SK-N-SH (cell line): Measurements from ENCODE around the gene SH2D3C. TPM values are rescaled to one million over a fixed set of nuclear protein-coding genes. Genes with fewer than 3 reads are reported as not detected.

Experiments
- CTCF ChIA-PET: fragments of 300-600, 350-600 bp; formaldehyde crosslinking; extraction: SDS; loops from one replicate; lab custom pipeline; 2021; lab: Yijun Ruan, JAX
- POLR2A ChIA-PET: fragments of 350-600 bp; sonication (Branson Sonifier 250); formaldehyde crosslinking; extraction: SDS; loops from one replicate; lab custom pipeline; 2020; ENCODE audit warnings: antibody characterized with exemption, inconsistent platforms; lab: Yijun Ruan, JAX
- DNase-seq: peaks from one replicate; pipeline ENCODE4 v3.0.0; 2012
- H2AFZ ChIP-seq: fragments of 200-600 bp; sonication (generic); 2 replicates; pipeline ENCODE4 v1.8.1; 2016; ENCODE audit warnings: antibody characterized with exemption, mild to moderate bottlenecking, low read depth
- H3F3A ChIP-seq: fragments of 200-600 bp; sonication (generic); replicated peaks from 2 replicates; pipeline ENCODE3; 2016; ENCODE audit warnings: antibody characterized with exemption, mild to moderate bottlenecking; ENCODE audit not compliant: insufficient read depth
- H3K27ac ChIP-seq, 2 experiments: fragments of 200-500 bp in 1 of 2; fragments of 200-600 bp in 1 of 2; sonication (Bioruptor generic) in 1 of 2; sonication (generic), shearing (Covaris generic) in 1 of 2; 2 replicates each; pipeline versions ENCODE4 v1.5.1 to v1.6.1; 2014 to 2016; ENCODE audit warnings: low read depth in 2 of 2, inconsistent platforms in 1 of 2, low read length in 1 of 2, mild to moderate bottlenecking in 1 of 2, mixed read lengths in 1 of 2
- H3K27me3 ChIP-seq: fragments of 200-600 bp; sonication (generic), shearing (Covaris generic); 2 replicates; pipeline ENCODE4 v1.6.1; 2016; ENCODE audit warnings: mixed run types; ENCODE audit not compliant: insufficient read depth
- H3K36me3 ChIP-seq, 2 experiments: fragments of 200-500 bp in 1 of 2; fragments of 200-600 bp in 1 of 2; sonication (Bioruptor generic) in 1 of 2; sonication (generic) in 1 of 2; replicated peaks in 1 of 2; 2 replicates each; pipeline versions ENCODE3 to v1.5.1; 2014 to 2016; ENCODE audit warnings: low read length in 1 of 2, mild to moderate bottlenecking in 1 of 2; ENCODE audit not compliant: insufficient read depth in 2 of 2, control insufficient read depth in 1 of 2
- H3K4me1 ChIP-seq, 2 experiments: fragments of 200-500 bp in 1 of 2; fragments of 200-600 bp in 1 of 2; sonication (Bioruptor generic) in 1 of 2; sonication (generic), shearing (Covaris generic) in 1 of 2; 2 replicates each; pipeline versions ENCODE4 v1.5.1 to v1.6.1; 2014 to 2016; ENCODE audit warnings: low read depth in 1 of 2, low read length in 1 of 2, mixed run types in 1 of 2; ENCODE audit not compliant: insufficient read depth in 2 of 2, control insufficient read depth in 1 of 2
- H3K4me2 ChIP-seq: fragments of 200-600 bp; sonication (generic), shearing (Covaris generic); 2 replicates; pipeline ENCODE4 v1.6.1; 2017; ENCODE audit warnings: mixed run types
- H3K4me3 ChIP-seq, 2 experiments: fragments of 200-500 bp in 1 of 2; fragments of 200-600 bp in 1 of 2; sonication (Bioruptor generic) in 1 of 2; sonication (generic), shearing (Covaris generic) in 1 of 2; 2 replicates each; pipeline versions ENCODE4 v1.5.1 to v1.8.1; 2014 to 2016; ENCODE audit warnings: low read depth in 2 of 2, inconsistent platforms in 1 of 2, low read length in 1 of 2, mild to moderate bottlenecking in 1 of 2, mixed read lengths in 1 of 2, moderate library complexity in 1 of 2
- H3K79me2 ChIP-seq: fragments of 200-600 bp; sonication (generic); 2 replicates; pipeline ENCODE4 v1.8.1; 2017; ENCODE audit warnings: mild to moderate bottlenecking; ENCODE audit not compliant: insufficient read depth
- H3K9ac ChIP-seq: fragments of 200-600 bp; sonication (generic); 2 replicates; pipeline ENCODE4 v1.6.1; 2017; ENCODE audit warnings: mixed run types
- H3K9me2 ChIP-seq: fragments of 200-600 bp; sonication (generic); 2 replicates; pipeline ENCODE4 v1.6.1; 2017; ENCODE audit warnings: mixed run types
- H3K9me3 ChIP-seq: fragments of 200-600 bp; sonication (generic); 2 replicates; pipeline ENCODE4 v1.6.1; 2017; ENCODE audit warnings: mixed run types, mild to moderate bottlenecking, moderate library complexity
- H4K20me1 ChIP-seq: fragments of 200-600 bp; sonication (generic); 2 replicates; pipeline ENCODE4 v1.6.1; 2017; ENCODE audit warnings: mild to moderate bottlenecking, mixed run types; ENCODE audit not compliant: insufficient read depth
- CHD2 ChIP-seq: fragments of 150-350 bp; IDR thresholded peaks from 2 replicates; pipeline ENCODE4 v1.6.1; 2018; ENCODE audit warnings: low read length; ENCODE audit not compliant: partially characterized antibody
- FOSL2 ChIP-seq: IDR thresholded peaks from 2 replicates; pipeline ENCODE4 v1.4.0; 2012; ENCODE audit warnings: low read depth, mild to moderate bottlenecking, moderate library complexity, borderline replicate concordance
- FOXJ3 ChIP-seq: sonication (generic); formaldehyde crosslinking; IDR thresholded peaks from 2 replicates; pipeline ENCODE4 v1.5.1; 2020; ENCODE audit warnings: mild to moderate bottlenecking, missing genetic modification reagents
- GATA2 ChIP-seq: sonication (generic); formaldehyde crosslinking; IDR thresholded peaks from 2 replicates; pipeline ENCODE4 v1.5.0; 2020; ENCODE audit warnings: mild to moderate bottlenecking, missing genetic modification reagents
- JUND ChIP-seq: IDR thresholded peaks from 2 replicates; pipeline ENCODE4 v1.4.0; 2012
- MXI1 ChIP-seq: IDR thresholded peaks from 2 replicates; pipeline ENCODE4 v1.6.1; 2012; ENCODE audit warnings: mild to moderate bottlenecking, low read depth, low read length, improper control_type of control experiment
- NFIC ChIP-seq: IDR thresholded peaks from 2 replicates; pipeline ENCODE4 v1.4.0; 2012; ENCODE audit warnings: borderline replicate concordance
- NRF1 ChIP-seq: IDR thresholded peaks from 2 replicates; pipeline ENCODE4 v1.6.1; 2012; ENCODE audit warnings: low read depth, mild to moderate bottlenecking, low read length
- POLR2AphosphoS5 ChIP-seq: IDR thresholded peaks from 2 replicates; pipeline ENCODE4 v1.6.1; 2012; ENCODE audit warnings: low read depth, low read length
- RAD21 ChIP-seq: IDR thresholded peaks from 2 replicates; pipeline ENCODE4 v1.6.1; 2012; ENCODE audit warnings: mild to moderate bottlenecking, low read length
- RCOR1 ChIP-seq: fragments of 150-350 bp; IDR thresholded peaks from 2 replicates; pipeline ENCODE4 v1.6.1; 2017; ENCODE audit warnings: antibody characterized with exemption, low read length
- RFX5 ChIP-seq: IDR thresholded peaks from 2 replicates; pipeline ENCODE4 v1.6.1; 2012; ENCODE audit warnings: mild to moderate bottlenecking, improper control_type of control experiment, low read length
- RXRA ChIP-seq: IDR thresholded peaks from 2 replicates; pipeline ENCODE4 v1.4.0; 2012; ENCODE audit warnings: low read depth, mild to moderate bottlenecking, borderline replicate concordance
- SIN3A ChIP-seq: IDR thresholded peaks from 2 replicates; pipeline ENCODE4 v1.6.1; 2012; ENCODE audit warnings: low read depth, mild to moderate bottlenecking, low read length, moderate library complexity, borderline replicate concordance
- SMC3 ChIP-seq: IDR thresholded peaks from 2 replicates; pipeline ENCODE4 v1.6.1; 2012; ENCODE audit warnings: low read depth, low read length, improper control_type of control experiment
- TCF12 ChIP-seq: IDR thresholded peaks from 2 replicates; pipeline ENCODE4 v1.4.0; 2012
- TEAD4 ChIP-seq: IDR thresholded peaks from 2 replicates; pipeline ENCODE4 v1.4.0; 2012; ENCODE audit warnings: mild to moderate bottlenecking, borderline replicate concordance; ENCODE audit not compliant: insufficient read depth
- WGBS: methylation state at CpG from one replicate; pipeline ENCODE4 v1.1.6; 2017; ENCODE audit warnings: low lambda C conversion rate; 5-methylcytosine and 5-hydroxymethylcytosine counted together
- polyA plus RNA-seq, 3 experiments: library from polyadenylated mRNA; depleted of rRNA; stranded (reverse); fragments of >200 nt; gene quantifications; 2 replicates each; pipeline ENCODE4 v1.2.3, GENCODE V29; 2012
- TF ChIP-seq, protein P1 (sequence below): fragments of 200-600 bp; sonication (generic); IDR thresholded peaks from 2 replicates; pipeline ENCODE4 v1.6.1; 2017; ENCODE audit warnings: antibody characterized with exemption, mild to moderate bottlenecking, moderate library complexity

The SH2D3C gene
- polyA plus RNA-seq, 1 of the 3 experiments (the other 2 are of a cell fraction), result 0.15 TPM

- Histone ChIP-seq H3K9me3 (no peaks in the 10 kb centered on the region), H3K79me2 (peaks cover 13% of the 10 kb centered on the region; the same call in 1 of the 2 replicates), H3K4me2 (no peak overlapping the region), H3K9me2 (no peaks in the 10 kb centered on the region), H3K27me3 (no peaks in the 10 kb centered on the region), H3F3A (no peaks in the 10 kb centered on the region), H3K4me3 (no peak overlapping the region), H4K20me1 (no peaks in the 10 kb centered on the region), H3K4me1 (peaks cover 0 to 15% of the 10 kb centered on the region in 2 experiments; a peak in 1 of 4 replicates), H3K27ac (no peak overlapping the region), H2AFZ (no peak overlapping the region), H3K36me3 (no peaks in the 10 kb centered on the region), H3K9ac (no peak overlapping the region)
- POLR2A ChIA-PET, result no interaction called here
- TF ChIP-seq TCF12, result no peak
- no peak for TF ChIP-seq JUND
- no peak for TF ChIP-seq FOSL2
- no peak for TF ChIP-seq CHD2
- WGBS, result 92% methylated on average over 11 of the region's 11 CpGs
- DNase-seq, result no peak
- CTCF ChIA-PET, result interaction anchor here (1.9 kb wide), 1 partner anchor 22 kb away, joined by 7 read pairs; the partner anchor contains the start of gene TOR2A
Measured at GRCh38 chr9:127712371-127712770, 66.1 kb downstream of the SH2D3C start.

DNA sequence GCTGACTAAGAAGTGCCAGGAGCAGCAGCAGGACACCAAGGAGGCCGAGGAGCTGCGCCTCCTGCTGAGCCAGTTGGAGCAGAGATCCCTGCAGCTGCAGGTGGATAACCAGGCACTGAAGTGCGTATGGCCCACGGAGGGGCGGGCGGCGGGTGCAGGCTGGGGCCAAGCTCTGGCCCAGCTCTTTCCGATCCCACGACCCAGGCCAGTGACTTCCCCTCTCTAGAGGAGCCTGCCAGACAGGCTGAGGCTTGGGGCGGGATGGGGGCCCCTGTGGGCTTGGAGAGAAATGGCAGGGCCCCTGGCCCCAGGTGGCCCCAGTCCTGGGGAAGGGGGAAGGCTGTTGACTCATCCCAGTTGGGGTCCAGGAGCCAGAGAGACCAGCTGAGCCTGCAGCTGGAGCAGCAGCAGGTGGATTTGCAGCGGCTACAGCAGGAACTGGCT, 66.6 kb downstream of the SH2D3C start:
- no peak overlapping the region for H3K4me3 ChIP-seq
- H3K27ac ChIP-seq, result no peak overlapping the region
- H3K4me2 ChIP-seq, result no peak overlapping the region
- peaks cover 13% of the 10 kb centered on the region; the same call in 1 of the 2 replicates for H3K79me2 ChIP-seq
- H3K27me3 ChIP-seq, result no peaks in the 10 kb centered on the region
- no peaks in the 10 kb centered on the region for H3F3A ChIP-seq
- no peaks in the 10 kb centered on the region for H3K9me3 ChIP-seq
- TF ChIP-seq SIN3A (no peak), TEAD4 (no peak), NRF1 (no peak), RCOR1 (no peak), NFIC (no peak), RAD21 (no peak), RFX5 (no peak), SMC3 (no peak), FOXJ3 (CRISPR knock-in tag) (no peak), FOSL2 (no peak), JUND (no peak), MXI1 (no peak), POLR2AphosphoS5 (no peak), RXRA (no peak), CHD2 (no peak), GATA2 (CRISPR knock-in tag) (no peak)
- TF ChIP-seq, protein P1, sequence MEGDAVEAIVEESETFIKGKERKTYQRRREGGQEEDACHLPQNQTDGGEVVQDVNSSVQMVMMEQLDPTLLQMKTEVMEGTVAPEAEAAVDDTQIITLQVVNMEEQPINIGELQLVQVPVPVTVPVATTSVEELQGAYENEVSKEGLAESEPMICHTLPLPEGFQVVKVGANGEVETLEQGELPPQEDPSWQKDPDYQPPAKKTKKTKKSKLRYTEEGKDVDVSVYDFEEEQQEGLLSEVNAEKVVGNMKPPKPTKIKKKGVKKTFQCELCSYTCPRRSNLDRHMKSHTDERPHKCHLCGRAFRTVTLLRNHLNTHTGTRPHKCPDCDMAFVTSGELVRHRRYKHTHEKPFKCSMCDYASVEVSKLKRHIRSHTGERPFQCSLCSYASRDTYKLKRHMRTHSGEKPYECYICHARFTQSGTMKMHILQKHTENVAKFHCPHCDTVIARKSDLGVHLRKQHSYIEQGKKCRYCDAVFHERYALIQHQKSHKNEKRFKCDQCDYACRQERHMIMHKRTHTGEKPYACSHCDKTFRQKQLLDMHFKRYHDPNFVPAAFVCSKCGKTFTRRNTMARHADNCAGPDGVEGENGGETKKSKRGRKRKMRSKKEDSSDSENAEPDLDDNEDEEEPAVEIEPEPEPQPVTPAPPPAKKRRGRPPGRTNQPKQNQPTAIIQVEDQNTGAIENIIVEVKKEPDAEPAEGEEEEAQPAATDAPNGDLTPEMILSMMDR, result no peak
- TF ChIP-seq, all 33 proteins: peak for 0
- Histone ChIP-seq H3K9ac (no peak overlapping the region), H4K20me1 (no peaks in the 10 kb centered on the region), H3K4me1 (peaks cover 0 to 20% of the 10 kb centered on the region in 2 experiments; a peak in 1 of 4 replicates), H3K36me3 (no peaks in the 10 kb centered on the region), H3K9me2 (no peaks in the 10 kb centered on the region), H2AFZ (no peak overlapping the region)
- ChIA-PET POLR2A (no interaction called here), CTCF (interaction anchor here (0.6 to 1.9 kb wide), 3 partner anchors 23 to 123 kb away, joined by 3 to 7 read pairs (median 3); partner anchors contain the start of gene TOR2A)
- no peak for DNase-seq
- WGBS, result 89% methylated on average over 4 of the region's 11 CpGs
